ENCODE data around the gene CBLN4. TPM values are rescaled to one million over a fixed set of nuclear protein-coding genes. Genes with fewer than 3 reads are reported as not detected.

CBLN4 gene
- not detected in 2 replicates for total RNA-seq (2021)
- long read RNA-seq: 0 reads

DNA sequence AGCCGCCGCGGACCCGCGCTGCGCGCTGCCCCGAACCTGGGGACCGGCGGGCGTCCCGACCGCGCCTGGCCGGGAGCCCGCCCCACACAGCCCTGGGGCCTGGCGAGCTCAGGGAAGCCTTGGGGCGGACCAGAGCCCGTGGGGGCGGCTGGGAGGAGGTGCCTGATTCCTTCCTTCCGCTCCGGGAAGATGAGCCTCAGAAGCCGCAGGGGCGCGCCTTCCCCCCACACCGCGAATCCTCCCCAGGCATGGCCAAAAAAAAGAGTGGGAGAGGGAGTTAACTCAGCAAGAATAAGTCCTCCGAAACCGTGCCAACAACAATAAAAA lies at the start of gene CBLN4:
Gene CBLN4 (minus strand): TSS at position 131 of the 327 bp plus-strand sequence. CDS start 1,348 bp downstream, outside the sequence.
- Histone ChIP-seq H2BK20ac (ENCODE audit: low read depth, low read length, poor library complexity, severe bottlenecking) (no peak within 1 kb of the TSS), H3K23ac (ENCODE audit: insufficient read length, low read depth, low read length) (no peak within 1 kb of the TSS), H3K18ac (ENCODE audit: insufficient read length, low read depth, low read length) (no peak within 1 kb of the TSS), H2BK5ac (ENCODE audit: insufficient read length, low read length) (no peak within 1 kb of the TSS), H3K23me2 (ENCODE audit: insufficient read length, low read depth, low read length, poor library complexity, severe bottlenecking) (no peaks in the 10 kb centered on the region), H3K27ac (ENCODE audit: insufficient read length, low read depth, low read length) (no peak within 1 kb of the TSS), H3K9me3 (ENCODE audit: control insufficient read depth, low read depth, low read length) (peaks cover 20% of the 10 kb centered on the region), H3K27me3 (ENCODE audit: insufficient read depth, low read length) (peaks cover 30% of the 10 kb centered on the region; the same call in 1 of the 2 replicates), H2AFZ (ENCODE audit: low read length) (no peak within 1 kb of the TSS), H3K14ac (ENCODE audit: insufficient read depth, low read length) (no peak within 1 kb of the TSS), H4K20me1 (ENCODE audit: control insufficient read depth, insufficient read depth, insufficient read length) (no peaks in the 10 kb centered on the region), H2BK12ac (ENCODE audit: insufficient read length, low read depth, low read length) (no peak within 1 kb of the TSS), H3K79me1 (ENCODE audit: insufficient read depth, low read depth, low read length, poor library complexity, severe bottlenecking) (no peaks in the 10 kb centered on the region), H3K4me1 (ENCODE audit: insufficient read depth, low read length) (no peaks in the 10 kb centered on the region; the same call in 1 of the 2 replicates), H3K79me2 (ENCODE audit: insufficient read depth, low read length) (no peaks in the 10 kb centered on the region), H3K4ac (ENCODE audit: low read depth, low read length) (no peak within 1 kb of the TSS), H3K9ac (ENCODE audit: extremely low read depth, insufficient read length, low read length) (no peak within 1 kb of the TSS), H4K8ac (replicated peaks; ENCODE audit: insufficient read length, low read depth, low read length) (no peak within 1 kb of the TSS), H3T11ph (ENCODE audit: low read length) (no peak within 1 kb of the TSS), H3K56ac (ENCODE audit: insufficient read length, low read depth, low read length) (no peak within 1 kb of the TSS), H4K5ac (ENCODE audit: insufficient read length, low read depth, low read length) (no peak within 1 kb of the TSS), H2BK15ac (ENCODE audit: low read depth, low read length) (no peak within 1 kb of the TSS), H2AK5ac (ENCODE audit: insufficient read length, low read length) (no peak within 1 kb of the TSS), H4K91ac (ENCODE audit: insufficient read length, low read depth, low read length) (no peak within 1 kb of the TSS), H3K4me2 (ENCODE audit: insufficient read depth, insufficient read length, low read length) (peak within 1 kb of the TSS; percentile 55), H2BK120ac (ENCODE audit: low read depth, low read length, poor library complexity, severe bottlenecking) (no peak within 1 kb of the TSS)
- Mint-ChIP-seq H3K36me3 (ENCODE audit: insufficient read depth in 1 of 3, low read depth in 3 of 3) (peaks cover 10 to 22% (median 14%) of the 10 kb centered on the region in 3 experiments), H3K9me3 (peaks cover 80 to 88% of the 10 kb centered on the region in 2 experiments), H3K4me3 (peak within 1 kb of the TSS in 1 of 2 experiments; percentile 61; a peak in 2 of 5 replicates), H3K27ac (peak within 1 kb of the TSS in 1 of 3 experiments; percentile 82; a peak in 1 of 7 replicates), H3K4me1 (no peaks in the 10 kb centered on the region), H3K27me3 (ENCODE audit: low read depth) (no peaks in the 10 kb centered on the region)
- no CpG with 5 or more reads among the region's 29 CpGs for WGBS (ENCODE audit: extremely low coverage, insufficient read length, low lambda C conversion rate)
- TF ChIP-seq, protein P1, sequence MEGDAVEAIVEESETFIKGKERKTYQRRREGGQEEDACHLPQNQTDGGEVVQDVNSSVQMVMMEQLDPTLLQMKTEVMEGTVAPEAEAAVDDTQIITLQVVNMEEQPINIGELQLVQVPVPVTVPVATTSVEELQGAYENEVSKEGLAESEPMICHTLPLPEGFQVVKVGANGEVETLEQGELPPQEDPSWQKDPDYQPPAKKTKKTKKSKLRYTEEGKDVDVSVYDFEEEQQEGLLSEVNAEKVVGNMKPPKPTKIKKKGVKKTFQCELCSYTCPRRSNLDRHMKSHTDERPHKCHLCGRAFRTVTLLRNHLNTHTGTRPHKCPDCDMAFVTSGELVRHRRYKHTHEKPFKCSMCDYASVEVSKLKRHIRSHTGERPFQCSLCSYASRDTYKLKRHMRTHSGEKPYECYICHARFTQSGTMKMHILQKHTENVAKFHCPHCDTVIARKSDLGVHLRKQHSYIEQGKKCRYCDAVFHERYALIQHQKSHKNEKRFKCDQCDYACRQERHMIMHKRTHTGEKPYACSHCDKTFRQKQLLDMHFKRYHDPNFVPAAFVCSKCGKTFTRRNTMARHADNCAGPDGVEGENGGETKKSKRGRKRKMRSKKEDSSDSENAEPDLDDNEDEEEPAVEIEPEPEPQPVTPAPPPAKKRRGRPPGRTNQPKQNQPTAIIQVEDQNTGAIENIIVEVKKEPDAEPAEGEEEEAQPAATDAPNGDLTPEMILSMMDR (conservative IDR thresholded peaks at IDR 0.05): no peak
- no peak for DNase-seq

Data from H9 (cell line).